ENCODE data around the gene SPCS2. TPM values are rescaled to one million over a fixed set of nuclear protein-coding genes. Genes with fewer than 3 reads are reported as not detected.
A peak's percentile ranks its signal among the peaks of the same experiment; 100 is the strongest.

SPCS2 gene
- polyA plus RNA-seq, 2 of the 4 experiments (the other 2 are of a cell fraction), result 233 to 391 TPM

DNA sequence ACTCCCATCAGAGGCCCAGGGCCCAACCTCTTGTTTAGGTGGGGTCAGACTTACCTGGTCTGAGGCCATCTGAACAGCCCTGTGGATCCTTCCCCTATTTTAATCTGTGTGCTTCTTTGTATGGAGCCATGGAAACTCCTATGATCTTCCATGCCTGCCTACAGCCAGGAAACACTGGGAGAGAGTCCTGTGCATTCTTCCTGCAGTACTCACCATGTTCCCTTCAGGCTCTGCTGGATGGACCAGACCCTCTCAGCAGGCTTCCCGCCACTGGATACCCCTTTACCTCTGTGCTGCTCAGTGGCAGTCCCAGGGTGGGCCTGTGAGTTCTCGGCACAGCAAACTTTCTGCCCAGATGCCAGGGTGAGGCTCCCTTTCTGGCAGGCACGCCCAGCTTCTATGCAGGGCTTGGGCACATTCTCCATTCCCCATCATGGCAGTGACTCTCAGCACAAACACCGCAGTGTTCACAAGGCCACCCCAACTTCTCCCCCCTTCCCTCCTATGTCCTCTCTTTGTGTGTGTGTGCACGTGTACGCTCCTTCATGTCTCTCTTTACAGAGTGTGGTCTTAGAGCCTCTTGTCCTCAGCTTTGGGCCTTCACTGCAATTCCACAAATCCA is 74.5 kb downstream of the SPCS2 start:
- FAIRE-seq (no peak), DNase-seq (ENCODE audit: low read depth in 1 of 2, low spot score in 1 of 2) (no peak), ATAC-seq (peak; percentile 15 to 27; a peak in 3 of 6 replicates)
- H3K4me1 ChIP-seq, result no peaks in the 10 kb centered on the region
- no peaks in the 10 kb centered on the region; the same call in 2 of the 3 replicates for H3K9me3 ChIP-seq
- H3K27ac ChIP-seq, result no peak overlapping the region
- CTCF ChIA-PET, result interaction anchor here (0.7 to 10.4 kb wide), 37 partner anchors 9 to 576 kb away, joined by 3 to 355 read pairs (median 6); partner anchors contain the start of gene TPBGL
- H3K4me3 ChIP-seq, result no peak overlapping the region
- no peak overlapping the region for H3K4me2 ChIP-seq
- 92% methylated on average over 6 of the region's 6 CpGs for WGBS (ENCODE audit: missing lambda C conversion rate)
- POLR2A ChIA-PET, result interaction anchor here (1.7 kb wide), 1 partner anchor 181 kb away, joined by 5 read pairs; no protein-coding TSS in a partner anchor
- TF ChIP-seq MAZ (IDR thresholded peaks at IDR 0.05; ENCODE audit: borderline replicate concordance, low read depth, low read length) (no peak), BHLHE40 (IDR thresholded peaks at IDR 0.05; ENCODE audit: low read depth, low read length) (no peak), GATA3 (IDR thresholded peaks at IDR 0.05; ENCODE audit: borderline replicate concordance) (no peak), SMC3 (IDR thresholded peaks at IDR 0.05) (no peak), HOXB5 (CRISPR knock-in tag; IDR thresholded peaks at IDR 0.05) (no peak), CBX2 (IDR thresholded peaks at IDR 0.05; ENCODE audit: borderline replicate concordance, low read depth) (no peak), TP53 (CRISPR knock-in tag; IDR thresholded peaks at IDR 0.05) (no peak), RAD21 (conservative IDR thresholded peaks at IDR 0.05 in 1 of 2, IDR thresholded peaks at IDR 0.05 in 1 of 2) (no peak), POLR2A (IDR thresholded peaks at IDR 0.05; ENCODE audit: low read length) (no peak), POLR2AphosphoS2 (conservative IDR thresholded peaks at IDR 0.05; ENCODE audit: low read length) (no peak), ESRRA (IDR thresholded peaks at IDR 0.05; ENCODE audit: borderline replicate concordance, low read length) (no peak), TFCP2L1 (CRISPR knock-in tag; IDR thresholded peaks at IDR 0.05) (no peak)
- TF ChIP-seq, protein P1, sequence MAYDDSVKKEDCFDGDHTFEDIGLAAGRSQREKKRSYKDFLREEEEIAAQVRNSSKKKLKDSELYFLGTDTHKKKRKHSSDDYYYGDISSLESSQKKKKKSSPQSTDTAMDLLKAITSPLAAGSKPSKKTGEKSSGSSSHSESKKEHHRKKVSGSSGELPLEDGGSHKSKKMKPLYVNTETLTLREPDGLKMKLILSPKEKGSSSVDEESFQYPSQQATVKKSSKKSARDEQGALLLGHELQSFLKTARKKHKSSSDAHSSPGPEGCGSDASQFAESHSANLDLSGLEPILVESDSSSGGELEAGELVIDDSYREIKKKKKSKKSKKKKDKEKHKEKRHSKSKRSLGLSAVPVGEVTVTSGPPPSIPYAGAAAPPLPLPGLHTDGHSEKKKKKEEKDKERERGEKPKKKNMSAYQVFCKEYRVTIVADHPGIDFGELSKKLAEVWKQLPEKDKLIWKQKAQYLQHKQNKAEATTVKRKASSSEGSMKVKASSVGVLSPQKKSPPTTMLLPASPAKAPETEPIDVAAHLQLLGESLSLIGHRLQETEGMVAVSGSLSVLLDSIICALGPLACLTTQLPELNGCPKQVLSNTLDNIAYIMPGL (CRISPR knock-in tag; IDR thresholded peaks at IDR 0.05; ENCODE audit: borderline replicate concordance), result no peak
- TF ChIP-seq, protein P2, sequence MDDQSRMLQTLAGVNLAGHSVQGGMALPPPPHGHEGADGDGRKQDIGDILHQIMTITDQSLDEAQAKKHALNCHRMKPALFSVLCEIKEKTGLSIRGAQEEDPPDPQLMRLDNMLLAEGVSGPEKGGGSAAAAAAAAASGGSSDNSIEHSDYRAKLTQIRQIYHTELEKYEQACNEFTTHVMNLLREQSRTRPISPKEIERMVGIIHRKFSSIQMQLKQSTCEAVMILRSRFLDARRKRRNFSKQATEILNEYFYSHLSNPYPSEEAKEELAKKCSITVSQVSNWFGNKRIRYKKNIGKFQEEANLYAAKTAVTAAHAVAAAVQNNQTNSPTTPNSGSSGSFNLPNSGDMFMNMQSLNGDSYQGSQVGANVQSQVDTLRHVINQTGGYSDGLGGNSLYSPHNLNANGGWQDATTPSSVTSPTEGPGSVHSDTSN (IDR thresholded peaks at IDR 0.05), result no peak

DNA sequence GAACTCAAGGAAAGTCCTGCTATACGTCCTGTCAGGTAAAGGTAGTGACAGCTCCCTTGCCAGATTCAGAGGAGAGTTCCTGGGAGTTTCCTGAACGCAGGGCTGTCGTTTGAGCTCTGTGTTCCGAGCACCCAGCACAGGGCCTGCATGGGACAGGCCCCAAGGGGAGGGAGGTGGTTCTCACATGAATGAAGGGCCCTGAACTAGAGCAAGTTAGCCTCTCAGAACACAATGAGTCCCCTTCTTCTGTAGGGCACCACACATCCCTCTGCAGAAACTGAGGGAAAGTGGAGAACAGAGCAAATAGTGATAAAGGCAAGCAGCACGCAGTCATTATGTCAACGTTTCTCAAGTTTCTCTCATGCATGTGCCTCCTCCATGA is 75.0 kb downstream of the SPCS2 start:
- no peak for FAIRE-seq
- ATAC-seq, result no peak
- Histone ChIP-seq H3K4me1 (no peaks in the 10 kb centered on the region), H3K27ac (no peak overlapping the region), H3K9me3 (no peaks in the 10 kb centered on the region; the same call in 2 of the 3 replicates), H3K4me2 (no peak overlapping the region), H3K4me3 (no peak overlapping the region)
- CTCF ChIA-PET, result interaction anchor here (1.4 to 10.4 kb wide), 15 partner anchors 8 to 247 kb away, joined by 4 to 355 read pairs (median 26); partner anchors contain the start of gene TPBGL
- WGBS (ENCODE audit: missing lambda C conversion rate), result 57% methylated on average over 6 of the region's 6 CpGs
- TF ChIP-seq RCOR1 (IDR thresholded peaks at IDR 0.05; ENCODE audit: low read depth, low read length) (no peak), SMC3 (IDR thresholded peaks at IDR 0.05) (no peak), HEYL (CRISPR knock-in tag; IDR thresholded peaks at IDR 0.05) (no peak), NR3C1 (IDR thresholded peaks at IDR 0.05) (no peak), FOSB (CRISPR knock-in tag; IDR thresholded peaks at IDR 0.05) (no peak), HOXB5 (CRISPR knock-in tag; IDR thresholded peaks at IDR 0.05) (no peak)
- TF ChIP-seq, protein P3, sequence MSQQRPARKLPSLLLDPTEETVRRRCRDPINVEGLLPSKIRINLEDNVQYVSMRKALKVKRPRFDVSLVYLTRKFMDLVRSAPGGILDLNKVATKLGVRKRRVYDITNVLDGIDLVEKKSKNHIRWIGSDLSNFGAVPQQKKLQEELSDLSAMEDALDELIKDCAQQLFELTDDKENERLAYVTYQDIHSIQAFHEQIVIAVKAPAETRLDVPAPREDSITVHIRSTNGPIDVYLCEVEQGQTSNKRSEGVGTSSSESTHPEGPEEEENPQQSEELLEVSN (IDR thresholded peaks at IDR 0.05; ENCODE audit: borderline replicate concordance, low read depth), result no peak
- TF ChIP-seq, protein P4, sequence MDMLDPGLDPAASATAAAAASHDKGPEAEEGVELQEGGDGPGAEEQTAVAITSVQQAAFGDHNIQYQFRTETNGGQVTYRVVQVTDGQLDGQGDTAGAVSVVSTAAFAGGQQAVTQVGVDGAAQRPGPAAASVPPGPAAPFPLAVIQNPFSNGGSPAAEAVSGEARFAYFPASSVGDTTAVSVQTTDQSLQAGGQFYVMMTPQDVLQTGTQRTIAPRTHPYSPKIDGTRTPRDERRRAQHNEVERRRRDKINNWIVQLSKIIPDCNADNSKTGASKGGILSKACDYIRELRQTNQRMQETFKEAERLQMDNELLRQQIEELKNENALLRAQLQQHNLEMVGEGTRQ (IDR thresholded peaks at IDR 0.05), result no peak
- TF ChIP-seq, protein P5, sequence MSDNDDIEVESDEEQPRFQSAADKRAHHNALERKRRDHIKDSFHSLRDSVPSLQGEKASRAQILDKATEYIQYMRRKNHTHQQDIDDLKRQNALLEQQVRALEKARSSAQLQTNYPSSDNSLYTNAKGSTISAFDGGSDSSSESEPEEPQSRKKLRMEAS (IDR thresholded peaks at IDR 0.05), result no peak
- POLR2A ChIA-PET, result no interaction called here
- DNase-seq (ENCODE audit: low read depth in 1 of 2, low spot score in 1 of 2), result no peak
